HEK293 (cell line): ENCODE results near the gene CDK6.
"Not testable (repeated sequence)": the region's sequence is repeated elsewhere in the genome, so short reads cannot be mapped to it uniquely, and the experiment has no call there.

Experiments used
- CTCF ChIA-PET: fragments of 350-600 bp; formaldehyde crosslinking; extraction: SDS; loops from one replicate; lab custom pipeline; 2021; ENCODE audit warnings: antibody characterized with exemption; lab: Yijun Ruan, JAX
- POLR2A ChIA-PET: fragments of 300-600 bp; formaldehyde crosslinking; extraction: SDS; loops from one replicate; lab custom pipeline; 2020; ENCODE audit warnings: antibody characterized with exemption, inconsistent platforms; lab: Yijun Ruan, JAX
- H3K27ac ChIP-seq: fragments of 200-500 bp; sonication (Bioruptor generic); 2 replicates; pipeline ENCODE4 v1.5.1; 2014; ENCODE audit warnings: low read depth, low read length, control low read depth, inconsistent platforms; ENCODE audit errors: extremely low read depth
- H3K36me3 ChIP-seq, 2 experiments: fragments of 200-500 bp in 1 of 2; sonication (Bioruptor generic) in 1 of 2; 1 replicate in 1 of 2; 2 replicates in 1 of 2; pipeline ENCODE4 v1.5.1; 2014 to 2017; ENCODE audit warnings: inconsistent platforms in 2 of 2, low read length in 2 of 2; ENCODE audit not compliant: control insufficient read depth in 2 of 2, insufficient read depth in 1 of 2
- H3K4me1 ChIP-seq: fragments of 200-500 bp; sonication (Bioruptor generic); 2 replicates; pipeline ENCODE4 v1.5.1; 2014; ENCODE audit warnings: mild to moderate bottlenecking, low read length, inconsistent platforms; ENCODE audit not compliant: control insufficient read depth, insufficient read depth
- H3K4me3 ChIP-seq: 2 replicates; pipeline ENCODE4 v1.5.1; 2011; ENCODE audit warnings: low read depth, mild to moderate bottlenecking, control low read depth, low read length, moderate library complexity
- H3K9me3 ChIP-seq: fragments of 200-500 bp; sonication (Bioruptor generic); 2 replicates; pipeline ENCODE4 v1.5.1; 2014; ENCODE audit warnings: low read depth, low read length, inconsistent platforms; ENCODE audit not compliant: control insufficient read depth, insufficient read depth
- BCL6B ChIP-seq: fragments of 450-650 bp; formaldehyde crosslinking; IDR thresholded peaks from 2 replicates; pipeline ENCODE4 v1.5.1; 2017; ENCODE audit warnings: missing biosample characterization, missing genetic modification characterization
- ELK4 ChIP-seq: IDR thresholded peaks from 2 replicates; pipeline ENCODE4 v1.6.1; 2011; ENCODE audit warnings: mild to moderate bottlenecking, low read depth, low read length, borderline replicate concordance
- KLF7 ChIP-seq: fragments of 450-650 bp; formaldehyde crosslinking; IDR thresholded peaks from 2 replicates; pipeline ENCODE4 v1.5.1; 2016; ENCODE audit warnings: missing biosample characterization, missing genetic modification characterization, borderline replicate concordance
- REPIN1 ChIP-seq: fragments of 450-650 bp; formaldehyde crosslinking; IDR thresholded peaks from 2 replicates; pipeline ENCODE4 v1.5.1; 2017; ENCODE audit warnings: missing biosample characterization, missing genetic modification characterization, low read depth
- ZBTB20 ChIP-seq: fragments of 450-650 bp; formaldehyde crosslinking; IDR thresholded peaks from 2 replicates; pipeline ENCODE4 v1.5.1; 2016; ENCODE audit warnings: missing biosample characterization, missing genetic modification characterization
- ZBTB7A ChIP-seq: fragments of 450-650 bp; formaldehyde crosslinking; IDR thresholded peaks from 2 replicates; pipeline ENCODE4 v1.5.1; 2016; ENCODE audit warnings: low read depth, missing biosample characterization, missing genetic modification characterization
- ZNF138 ChIP-seq: fragments of 450-650 bp; formaldehyde crosslinking; IDR thresholded peaks from 2 replicates; pipeline ENCODE4 v1.5.1; 2016; ENCODE audit warnings: missing biosample characterization, missing genetic modification characterization, borderline replicate concordance
- ZNF311 ChIP-seq: fragments of 450-650 bp; formaldehyde crosslinking; IDR thresholded peaks from 2 replicates; pipeline ENCODE4 v1.5.1; 2017; ENCODE audit warnings: missing biosample characterization, missing genetic modification characterization, borderline replicate concordance
- ZNF416 ChIP-seq: fragments of 450-650 bp; formaldehyde crosslinking; IDR thresholded peaks from 2 replicates; pipeline ENCODE4 v1.5.1; 2016; ENCODE audit warnings: missing biosample characterization, missing genetic modification characterization
- ZNF48 ChIP-seq: fragments of 450-650 bp; formaldehyde crosslinking; IDR thresholded peaks from 2 replicates; pipeline ENCODE4 v1.5.1; 2016; ENCODE audit warnings: missing biosample characterization, missing genetic modification characterization
- ZNF510 ChIP-seq: fragments of 450-650 bp; formaldehyde crosslinking; IDR thresholded peaks from 2 replicates; pipeline ENCODE4 v1.5.1; 2018; ENCODE audit warnings: mild to moderate bottlenecking, missing genetic modification characterization, missing biosample characterization; ENCODE audit not compliant: insufficient replicate concordance
- ZNF513 ChIP-seq: fragments of 450-650 bp; IDR thresholded peaks from 2 replicates; pipeline ENCODE4 v1.5.1; 2018; ENCODE audit warnings: missing biosample characterization, missing genetic modification characterization
- ZNF514 ChIP-seq: fragments of 450-650 bp; formaldehyde crosslinking; IDR thresholded peaks from 2 replicates; pipeline ENCODE4 v1.5.1; 2016; ENCODE audit warnings: missing biosample characterization, missing genetic modification characterization
- ZNF518A ChIP-seq: fragments of 450-650 bp; formaldehyde crosslinking; conservative IDR thresholded peaks from 2 replicates; pipeline ENCODE4 v1.5.1; 2016; ENCODE audit warnings: low read depth, missing biosample characterization, missing genetic modification characterization
- ZNF624 ChIP-seq: fragments of 450-650 bp; formaldehyde crosslinking; IDR thresholded peaks from 2 replicates; pipeline ENCODE4 v1.5.1; 2017; ENCODE audit warnings: missing biosample characterization, missing genetic modification characterization
- ZNF645 ChIP-seq: fragments of 450-650 bp; formaldehyde crosslinking; IDR thresholded peaks from 2 replicates; pipeline ENCODE4; 2016; ENCODE audit warnings: missing biosample characterization, missing genetic modification characterization
- ZNF776 ChIP-seq: fragments of 450-650 bp; formaldehyde crosslinking; IDR thresholded peaks from 2 replicates; pipeline ENCODE4 v1.5.0; 2017; ENCODE audit warnings: missing biosample characterization, missing genetic modification characterization, borderline replicate concordance
- ZSCAN23 ChIP-seq: fragments of 450-650 bp; formaldehyde crosslinking; IDR thresholded peaks from 2 replicates; pipeline ENCODE4 v1.5.1; 2016; ENCODE audit warnings: missing biosample characterization, missing genetic modification characterization

The CDK6 gene

GRCh38 chr7:92606985-92607384, 229.4 kb downstream of the CDK6 start (continued):
- TF ChIP-seq ZNF518A (tag by site-specific recombination) (no peak), ZBTB20 (tag by site-specific recombination) (no peak), BCL6B (tag by site-specific recombination) (no peak), ZNF645 (tag by site-specific recombination) (no peak), ZSCAN23 (tag by site-specific recombination) (no peak), ZNF624 (tag by site-specific recombination) (no peak), ZNF138 (tag by site-specific recombination) (no peak), ZBTB7A (no peak), ZNF514 (tag by site-specific recombination) (no peak), REPIN1 (no peak)

GRCh38 chr7:92604517-92604916, 231.9 kb downstream of the CDK6 start:
- H3K36me3 ChIP-seq, H3K4me1 ChIP-seq, POLR2A ChIA-PET, H3K9me3 ChIP-seq, CTCF ChIA-PET, H3K27ac ChIP-seq, H3K4me3 ChIP-seq: not testable (repeated sequence)

GRCh38 chr7:92603089-92603445, 233.3 kb downstream of the CDK6 start:
- Histone ChIP-seq H3K4me3 (no peak overlapping the region), H3K9me3 (no peaks in the 10 kb centered on the region), H3K4me1 (no peaks in the 10 kb centered on the region), H3K27ac (no peak overlapping the region), H3K36me3 (no peaks in the 10 kb centered on the region)
- no peak for TF ChIP-seq ZNF48 (tag by site-specific recombination)
- TF ChIP-seq ZNF513 (tag by site-specific recombination): no peak
- TF ChIP-seq ZNF416 (tag by site-specific recombination): no peak
- no peak for TF ChIP-seq KLF7 (tag by site-specific recombination)
- TF ChIP-seq ELK4: no peak
- TF ChIP-seq ZNF776: no peak
- no peak for TF ChIP-seq ZNF311 (tag by site-specific recombination)
- TF ChIP-seq ZNF510: no peak
- ChIA-PET CTCF (interaction anchor here (0.7 to 2.2 kb wide), 2 partner anchors 13 to 19 kb away, joined by 3 to 6 read pairs; partner anchors contain the start of gene FAM133B), POLR2A (interaction anchor here (1.6 kb wide), 1 partner anchor 75 kb away, joined by 4 read pairs; the partner anchor contains the start of genes PEX1 and RBM48)
